Measurements from ENCODE around the gene RUNX2. TPM values are rescaled to one million over a fixed set of nuclear protein-coding genes. Genes with fewer than 3 reads are reported as not detected.

RUNX2 gene
- total and polyA plus RNA-seq, 9 of the 15 experiments (the other 6 are each of a cell fraction or from before 2014, with no cell fraction given) = 0.29 to 1.00 (median 0.43) TPM

DNA sequence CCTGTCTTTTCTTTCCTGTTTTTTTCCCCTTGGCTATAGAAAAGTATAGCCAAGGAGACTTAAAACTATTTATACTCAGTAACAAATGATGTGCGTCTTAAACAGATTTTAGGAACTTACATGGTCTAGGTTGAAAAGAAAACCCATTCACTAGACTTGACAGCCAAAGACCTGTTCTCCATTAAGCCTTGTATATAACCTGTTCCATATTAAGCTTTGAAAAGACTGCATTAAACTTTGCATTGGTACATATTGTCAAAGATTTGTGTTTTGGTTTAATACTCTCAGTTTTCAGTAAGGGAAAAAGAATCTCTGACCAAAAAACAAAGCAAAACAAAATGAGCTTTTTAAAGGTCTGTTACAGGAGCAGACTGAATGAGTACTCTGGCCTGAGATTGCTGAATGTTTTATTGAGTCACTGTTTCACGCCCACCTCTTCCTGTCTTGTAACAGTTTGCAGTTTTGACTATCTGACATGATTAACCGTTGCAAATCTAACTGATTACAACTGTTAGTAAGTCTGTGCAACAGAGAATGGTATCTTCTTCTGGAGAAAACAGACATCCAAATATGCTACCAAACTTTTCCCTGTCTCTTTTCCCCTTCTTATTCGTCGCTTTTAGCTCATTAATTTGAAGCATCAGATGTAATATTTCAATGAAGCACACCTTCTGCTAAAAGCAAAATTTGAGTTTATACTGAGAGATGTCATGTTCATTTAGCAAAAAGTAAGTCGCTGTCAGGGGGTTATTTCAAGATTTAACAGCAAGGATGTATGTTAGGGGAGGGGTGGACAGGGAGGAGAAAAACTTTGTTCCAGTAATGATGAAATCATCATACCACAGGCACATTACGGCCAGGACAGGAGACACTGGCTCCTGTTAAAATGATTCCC lies 108.7 kb downstream of the RUNX2 start (continued):
- TF ChIP-seq, protein P1, sequence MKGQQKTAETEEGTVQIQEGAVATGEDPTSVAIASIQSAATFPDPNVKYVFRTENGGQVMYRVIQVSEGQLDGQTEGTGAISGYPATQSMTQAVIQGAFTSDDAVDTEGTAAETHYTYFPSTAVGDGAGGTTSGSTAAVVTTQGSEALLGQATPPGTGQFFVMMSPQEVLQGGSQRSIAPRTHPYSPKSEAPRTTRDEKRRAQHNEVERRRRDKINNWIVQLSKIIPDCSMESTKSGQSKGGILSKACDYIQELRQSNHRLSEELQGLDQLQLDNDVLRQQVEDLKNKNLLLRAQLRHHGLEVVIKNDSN (CRISPR knock-in tag; IDR thresholded peaks at IDR 0.05) = no peak
- peak; percentile 49 for TF ChIP-seq NCOR1 (IDR thresholded peaks at IDR 0.05)
- 0 out of 2 replicates have a peak, but pooled peaks have one; percentile 49 for TF ChIP-seq ZBTB17 (CRISPR knock-in tag; IDR thresholded peaks at IDR 0.05)
- peak; percentile 86 for TF ChIP-seq FOXM1 (IDR thresholded peaks at IDR 0.05; ENCODE audit: low read depth)
- TF ChIP-seq FOXM1 (CRISPR knock-in tag; IDR thresholded peaks at IDR 0.05; ENCODE audit: low read depth) = no peak
- TF ChIP-seq MBD2 (IDR thresholded peaks at IDR 0.05; ENCODE audit: borderline replicate concordance, low read depth) = peak; percentile 43; the same call in 1 of the 2 replicates
- no peak for TF ChIP-seq MED1 (CRISPR knock-in tag; IDR thresholded peaks at IDR 0.05; ENCODE audit: borderline replicate concordance)
- TF ChIP-seq PRMT5 (CRISPR knock-in tag; IDR thresholded peaks at IDR 0.05) = no peak
- TF ChIP-seq MTF1 (CRISPR knock-in tag; IDR thresholded peaks at IDR 0.05; ENCODE audit: borderline replicate concordance) = no peak
- no peak for TF ChIP-seq MCM3 (IDR thresholded peaks at IDR 0.05)
- TF ChIP-seq ZNF263 (CRISPR knock-in tag; IDR thresholded peaks at IDR 0.05; ENCODE audit: borderline replicate concordance) = no peak
- no peak for TF ChIP-seq POLR2A (conservative IDR thresholded peaks at IDR 0.05)
- peak; percentile 96 for TF ChIP-seq RNF2 (IDR thresholded peaks at IDR 0.05)
- 0 out of 2 replicates have a peak, but pooled peaks have one; percentile 8 for TF ChIP-seq ZNF165 (CRISPR knock-in tag; IDR thresholded peaks at IDR 0.05; ENCODE audit: borderline replicate concordance)
- TF ChIP-seq DNMT1 (IDR thresholded peaks at IDR 0.05) = no peak
- TF ChIP-seq, protein P2, sequence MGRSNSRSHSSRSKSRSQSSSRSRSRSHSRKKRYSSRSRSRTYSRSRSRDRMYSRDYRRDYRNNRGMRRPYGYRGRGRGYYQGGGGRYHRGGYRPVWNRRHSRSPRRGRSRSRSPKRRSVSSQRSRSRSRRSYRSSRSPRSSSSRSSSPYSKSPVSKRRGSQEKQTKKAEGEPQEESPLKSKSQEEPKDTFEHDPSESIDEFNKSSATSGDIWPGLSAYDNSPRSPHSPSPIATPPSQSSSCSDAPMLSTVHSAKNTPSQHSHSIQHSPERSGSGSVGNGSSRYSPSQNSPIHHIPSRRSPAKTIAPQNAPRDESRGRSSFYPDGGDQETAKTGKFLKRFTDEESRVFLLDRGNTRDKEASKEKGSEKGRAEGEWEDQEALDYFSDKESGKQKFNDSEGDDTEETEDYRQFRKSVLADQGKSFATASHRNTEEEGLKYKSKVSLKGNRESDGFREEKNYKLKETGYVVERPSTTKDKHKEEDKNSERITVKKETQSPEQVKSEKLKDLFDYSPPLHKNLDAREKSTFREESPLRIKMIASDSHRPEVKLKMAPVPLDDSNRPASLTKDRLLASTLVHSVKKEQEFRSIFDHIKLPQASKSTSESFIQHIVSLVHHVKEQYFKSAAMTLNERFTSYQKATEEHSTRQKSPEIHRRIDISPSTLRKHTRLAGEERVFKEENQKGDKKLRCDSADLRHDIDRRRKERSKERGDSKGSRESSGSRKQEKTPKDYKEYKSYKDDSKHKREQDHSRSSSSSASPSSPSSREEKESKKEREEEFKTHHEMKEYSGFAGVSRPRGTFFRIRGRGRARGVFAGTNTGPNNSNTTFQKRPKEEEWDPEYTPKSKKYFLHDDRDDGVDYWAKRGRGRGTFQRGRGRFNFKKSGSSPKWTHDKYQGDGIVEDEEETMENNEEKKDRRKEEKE (IDR thresholded peaks at IDR 0.05; ENCODE audit: borderline replicate concordance in 1 of 2, control insufficient read depth in 1 of 2, low read depth in 2 of 2, low read length in 1 of 2) = no peak
- TF ChIP-seq MECOM (CRISPR knock-in tag; IDR thresholded peaks at IDR 0.05) = peak; percentile 29; the same call in 1 of the 2 replicates
- TF ChIP-seq THRA (IDR thresholded peaks at IDR 0.05) = no peak
- TF ChIP-seq HIVEP1 (CRISPR knock-in tag; IDR thresholded peaks at IDR 0.05) = no peak
- TF ChIP-seq RBM22 (IDR thresholded peaks at IDR 0.05; ENCODE audit: low read depth, low read length, poor library complexity, severe bottlenecking) = no peak
- 0 out of 2 replicates have a peak, but pooled peaks have one; percentile 27 for TF ChIP-seq MYNN (IDR thresholded peaks at IDR 0.05)
- TF ChIP-seq MYNN (CRISPR knock-in tag; IDR thresholded peaks at IDR 0.05) = no peak
- no peak for TF ChIP-seq ZNF507 (tag; conservative IDR thresholded peaks at IDR 0.05)

Measured in K562 (cell line).